Transverse colon (tissue), 4 donors: ENCODE data around the gene NPNT. TPM values are rescaled to one million over a fixed set of nuclear protein-coding genes. Genes with fewer than 3 reads are reported as not detected.

Experiments
- DNase-seq: peaks from one replicate; pipeline ENCODE4 v3.0.0-alpha.2; 2019
- H3K27ac ChIP-seq, 4 donors: fragments of 200-600 bp; sonication (generic); 2 replicates each; pipeline ENCODE4 v1.5.1; 2016 to 2018; ENCODE audit warnings: inconsistent platforms in 4 of 4
- H3K27me3 ChIP-seq: fragments of 200-600 bp; sonication (generic); 2 replicates; pipeline ENCODE4 v1.5.1; 2017; ENCODE audit warnings: inconsistent platforms
- H3K36me3 ChIP-seq, 4 donors: fragments of 200-600 bp; sonication (generic); 2 replicates each; pipeline ENCODE4 v1.5.1; 2017 to 2019; ENCODE audit warnings: inconsistent platforms in 4 of 4
- H3K4me1 ChIP-seq, 4 donors: fragments of 200-600 bp; sonication (generic); 2 replicates each; pipeline ENCODE4 v1.5.1; 2017 to 2020; ENCODE audit warnings: inconsistent platforms in 4 of 4
- H3K4me3 ChIP-seq, 4 donors: fragments of 200-600 bp; sonication (generic); 1 replicate in 1 of 4; 2 replicates in 3 of 4; pipeline versions ENCODE4 v1.5.1 to v1.6.1; 2017 to 2019; ENCODE audit warnings: inconsistent platforms in 4 of 4
- H3K9me3 ChIP-seq, 2 donors: fragments of 200-600 bp; sonication (generic); 2 replicates each; pipeline ENCODE4 v1.5.1; 2017 to 2019; ENCODE audit warnings: inconsistent platforms in 2 of 2
- CTCF ChIP-seq, 5 experiments: fragments of 200-600 bp in 3 of 5; fragments of 450-650 bp in 2 of 5; sonication (generic) in 3 of 5; IDR thresholded peaks; 1 replicate in 2 of 5; 2 replicates in 3 of 5; pipeline ENCODE4 v1.5.1; 2016 to 2017; ENCODE audit warnings: antibody characterized with exemption in 5 of 5, inconsistent platforms in 3 of 5, mild to moderate bottlenecking in 2 of 5, moderate library complexity in 1 of 5
- EP300 ChIP-seq: sonication (generic); formaldehyde crosslinking; IDR thresholded peaks from one replicate; pipeline ENCODE4 v1.6.1; 2017; ENCODE audit warnings: antibody characterized with exemption, low read depth
- POLR2A ChIP-seq: fragments of 450-650 bp; IDR thresholded peaks from one replicate; pipeline ENCODE4 v1.6.1; 2016; ENCODE audit warnings: antibody characterized with exemption, mild to moderate bottlenecking, moderate library complexity
- POLR2AphosphoS5 ChIP-seq, 3 donors: sonication (generic); formaldehyde crosslinking; IDR thresholded peaks; one replicate each; pipeline ENCODE4 v1.6.1; 2016; ENCODE audit warnings: antibody characterized with exemption in 3 of 3
- WGBS, 2 donors: methylation state at CpG; one replicate each; pipeline ENCODE4 v1.1.5; 2018; ENCODE audit warnings: low coverage in 1 of 2; 5-methylcytosine and 5-hydroxymethylcytosine counted together
- in situ Hi-C, 4 donors: fragments of 200-750 bp; cut with MboI; loops; one replicate each; pipeline versions ENCODE4 v1.15.0 to v1.15.1; 2017; ENCODE audit warnings: low sequenced_read_pairs in 3 of 4, low pct_ligation_motif_present in 1 of 4, low pct_unique_long_range_greater_than_20kb in 1 of 4
- intact Hi-C: fragments of 100-400 bp; cut with DNase I; formaldehyde crosslinking; loops from one replicate; pipeline ENCODE4 v1.15.1; 2023; ENCODE audit warnings: low total_unique reads
- total RNA-seq, 4 donors: library from RNA; depleted of rRNA; stranded (reverse); fragments of >200 nt; gene quantifications; one replicate each; pipeline ENCODE4 v1.1.0, GENCODE V29; 2016

Gene NPNT
- total RNA-seq, 4 donors from 2014 or later: 4.5 to 26.3 (median 24.4) TPM

- Histone ChIP-seq H3K36me3 (no peaks in the 10 kb centered on the region), H3K27ac (no peak overlapping the region), H3K4me1 (peaks cover 0 to 14% (median 0%) of the 10 kb centered on the region in 4 donors), H3K27me3 (no peaks in the 10 kb centered on the region), H3K9me3 (no peaks in the 10 kb centered on the region), H3K4me3 (no peak overlapping the region)
- intact Hi-C loops: no loop called here
- in situ Hi-C loops: no loop called here
- TF ChIP-seq POLR2A (no peak), POLR2AphosphoS5 (IDR thresholded peaks at IDR 0.05) (no peak), EP300 (no peak), CTCF (IDR thresholded peaks at IDR 0.05) (no peak)
- no peak for DNase-seq
- whole genome bisulfite sequencing, 2 donors: 43 to 58% methylated on average over 4 of the region's 4 CpGs
Observed at GRCh38 chr4:105971036-105971435, 75.8 kb downstream of the NPNT start.

GRCh38 chr4:105972946-105973621 is 77.8 kb downstream of the NPNT start:
- no peak overlapping the region for H3K4me3 ChIP-seq
- intact Hi-C loops (no loop called here), in situ Hi-C loops (no loop called here)
- no peak for DNase-seq
- no peak overlapping the region for H3K27ac ChIP-seq
- TF ChIP-seq POLR2A (no peak), POLR2AphosphoS5 (IDR thresholded peaks at IDR 0.05) (no peak), EP300 (no peak), CTCF (IDR thresholded peaks at IDR 0.05) (no peak)
- H3K27me3 ChIP-seq: no peaks in the 10 kb centered on the region
- 50 to 61% methylated on average over 2 to 5 of the region's 5 CpGs for WGBS, 2 donors
- no peaks in the 10 kb centered on the region for H3K9me3 ChIP-seq
- no peaks in the 10 kb centered on the region for H3K36me3 ChIP-seq
- H3K4me1 ChIP-seq: peaks cover 0 to 6% (median 0%) of the 10 kb centered on the region in 4 donors

GRCh38 chr4:105976915-105977314 is 81.6 kb downstream of the NPNT start:
- Histone ChIP-seq H3K27ac (no peak overlapping the region), H3K4me3 (no peak overlapping the region), H3K36me3 (no peaks in the 10 kb centered on the region), H3K27me3 (no peaks in the 10 kb centered on the region), H3K9me3 (no peaks in the 10 kb centered on the region), H3K4me1 (peaks cover 0 to 6% (median 0%) of the 10 kb centered on the region in 4 donors)
- intact Hi-C loops: no loop called here
- TF ChIP-seq POLR2AphosphoS5 (IDR thresholded peaks at IDR 0.05): no peak
- TF ChIP-seq POLR2A: no peak
- TF ChIP-seq EP300: no peak
- no peak for TF ChIP-seq CTCF (IDR thresholded peaks at IDR 0.05)
- no peak for DNase-seq
- 88 to 94% methylated on average over 3 of the region's 3 CpGs for WGBS, 2 donors
- in situ Hi-C loops: no loop called here

GRCh38 chr4:105978684-105979296 is 83.5 kb downstream of the NPNT start:
- DNase-seq: no peak
- no peaks in the 10 kb centered on the region for H3K4me1 ChIP-seq
- no peaks in the 10 kb centered on the region for H3K27me3 ChIP-seq
- no peak overlapping the region for H3K27ac ChIP-seq
- no peaks in the 10 kb centered on the region for H3K9me3 ChIP-seq
- in situ Hi-C loops (no loop called here), intact Hi-C loops (no loop called here)
- no peaks in the 10 kb centered on the region for H3K36me3 ChIP-seq
- no peak for TF ChIP-seq CTCF (IDR thresholded peaks at IDR 0.05)
- no peak for TF ChIP-seq POLR2A
- TF ChIP-seq POLR2AphosphoS5 (IDR thresholded peaks at IDR 0.05): no peak
- no peak for TF ChIP-seq EP300
- no peak overlapping the region for H3K4me3 ChIP-seq
- WGBS, 2 donors: 58 to 65% methylated on average over 1 to 2 of the region's 2 CpGs
